A549 (cell line): ENCODE measurements around the gene CC2D2A. TPM values are rescaled to one million over a fixed set of nuclear protein-coding genes. Genes with fewer than 3 reads are reported as not detected.

Experiments used
- ATAC-seq, 2 experiments: fragments of 200-7000 bp in 1 of 2; fragments of >200 bp in 1 of 2; cut with Nextera tagmentation in 1 of 2; cut with Tn5 transposase in 1 of 2; 3 replicates each; pipeline versions ENCODE4 v1.8.0 to v1.9.1; 2018 to 2020; ENCODE audit warnings: mild to moderate bottlenecking in 1 of 2, moderate library complexity in 1 of 2
- CTCF ChIA-PET: fragments of 300-600 bp; sonication (Branson Sonifier 250); formaldehyde crosslinking; extraction: SDS; loops from one replicate; lab custom pipeline; 2021; ENCODE audit warnings: antibody characterized with exemption, inconsistent platforms; lab: Yijun Ruan, JAX
- POLR2A ChIA-PET: fragments of 350-600 bp; formaldehyde crosslinking; extraction: SDS; loops from one replicate; lab custom pipeline; 2021; ENCODE audit warnings: antibody characterized with exemption, inconsistent platforms; lab: Yijun Ruan, JAX
- DNase-seq, 2 experiments: peaks; one replicate each; pipeline versions ENCODE4 v3.0.0 to v3.0.0-alpha.2; 2011 to 2016; ENCODE audit warnings: low read depth in 1 of 2, low spot score in 1 of 2
- FAIRE-seq: peaks from 2 replicates; lab custom pipeline; 2011; peaks lifted over from hg19 to GRCh38; lab: Jason Lieb, UNC
- H3K27ac ChIP-seq, 2 experiments: fragments of >200 bp; sonication (Bioruptor Twin); formaldehyde crosslinking; 3 replicates each; pipeline ENCODE4 v1.5.1; 2016 to 2017
- H3K4me1 ChIP-seq: fragments of >200 bp; sonication (Bioruptor Twin); formaldehyde crosslinking; 3 replicates; pipeline ENCODE4 v1.6.1; 2016
- H3K4me2 ChIP-seq: fragments of >200 bp; sonication (Bioruptor Twin); formaldehyde crosslinking; 3 replicates; pipeline ENCODE4 v1.6.1; 2016
- H3K4me3 ChIP-seq: fragments of >200 bp; sonication (Bioruptor Twin); formaldehyde crosslinking; 3 replicates; pipeline ENCODE4 v1.5.1; 2016
- H3K9me3 ChIP-seq: fragments of >200 bp; sonication (Bioruptor Twin); formaldehyde crosslinking; 3 replicates; pipeline ENCODE4 v1.6.1; 2016
- CBX8 ChIP-seq: fragments of 200-600 bp; sonication (generic); IDR thresholded peaks from 2 replicates; pipeline ENCODE4 v1.6.1; 2016
- CHD4 ChIP-seq: fragments of 200-600 bp; sonication (generic); IDR thresholded peaks from 2 replicates; pipeline ENCODE4 v1.6.1; 2016; ENCODE audit warnings: antibody characterized with exemption, mild to moderate bottlenecking, borderline replicate concordance
- CTCF ChIP-seq: fragments of >200 bp; sonication (Bioruptor Twin); formaldehyde crosslinking; IDR thresholded peaks from 3 replicates; pipeline ENCODE4 v1.5.1; 2016
- E2F6 ChIP-seq: IDR thresholded peaks from 2 replicates; pipeline ENCODE4 v1.6.1; 2012; ENCODE audit warnings: low read depth, borderline replicate concordance
- EHF ChIP-seq: fragments of 250-450 bp; sonication (Bioruptor Pico); IDR thresholded peaks from 2 replicates; pipeline ENCODE4 v1.5.0; 2020; ENCODE audit warnings: mild to moderate bottlenecking
- ELK1 ChIP-seq: fragments of 150-350 bp; IDR thresholded peaks from 2 replicates; pipeline ENCODE4 v1.6.1; 2014; ENCODE audit warnings: low read depth, mild to moderate bottlenecking, low read length
- EP300 ChIP-seq, 2 experiments: fragments of >200 bp; sonication (Bioruptor Twin); formaldehyde crosslinking; IDR thresholded peaks; 2 replicates in 1 of 2; 3 replicates in 1 of 2; pipeline ENCODE4 v1.6.1; 2016 to 2017
- ESRRA ChIP-seq: fragments of 150-350 bp; IDR thresholded peaks from 2 replicates; pipeline ENCODE4 v1.6.1; 2014; ENCODE audit warnings: mild to moderate bottlenecking, low read length, borderline replicate concordance
- FOXS1 ChIP-seq: fragments of 250-450 bp; sonication (Bioruptor Pico); IDR thresholded peaks from 2 replicates; pipeline ENCODE4 v1.5.0; 2020; ENCODE audit warnings: mild to moderate bottlenecking, moderate library complexity
- HES2 ChIP-seq: fragments of >200 bp; sonication (Bioruptor Twin); formaldehyde crosslinking; IDR thresholded peaks from 2 replicates; pipeline ENCODE4 v1.6.1; 2016
- HEYL ChIP-seq: fragments of 250-450 bp; sonication (Bioruptor Pico); IDR thresholded peaks from 2 replicates; pipeline ENCODE4 v1.8.0; 2021; ENCODE audit warnings: mild to moderate bottlenecking, moderate library complexity
- HMGXB4 ChIP-seq: fragments of 250-450 bp; sonication (Bioruptor Pico); IDR thresholded peaks from 2 replicates; pipeline ENCODE4 v1.5.0; 2021; ENCODE audit warnings: mild to moderate bottlenecking, moderate library complexity, borderline replicate concordance
- HOXB13 ChIP-seq: fragments of 250-450 bp; sonication (Bioruptor Pico); IDR thresholded peaks from 2 replicates; pipeline ENCODE4 v1.5.0; 2020; ENCODE audit warnings: low read depth, mild to moderate bottlenecking, moderate library complexity
- NFE2L2 ChIP-seq: fragments of 150-350 bp; conservative IDR thresholded peaks from 2 replicates; pipeline ENCODE4 v1.6.1; 2014; ENCODE audit warnings: low read length
- PHF8 ChIP-seq: fragments of 200-600 bp; sonication (generic); IDR thresholded peaks from 2 replicates; pipeline ENCODE4 v1.6.1; 2016; ENCODE audit warnings: low read depth, mild to moderate bottlenecking, antibody characterized with exemption, moderate library complexity, borderline replicate concordance
- POLR2A ChIP-seq: IDR thresholded peaks from 2 replicates; pipeline ENCODE4 v1.6.1; 2012; ENCODE audit warnings: mild to moderate bottlenecking, low read length
- RAD21 ChIP-seq, 2 experiments: fragments of >200 bp in 1 of 2; sonication (Bioruptor Twin) in 1 of 2; formaldehyde crosslinking in 1 of 2; IDR thresholded peaks in 1 of 2; conservative IDR thresholded peaks in 1 of 2; 2 replicates in 1 of 2; 3 replicates in 1 of 2; pipeline ENCODE4 v1.6.1; 2012 to 2018; ENCODE audit warnings: inconsistent platforms in 1 of 2
- RCOR1 ChIP-seq: fragments of 150-350 bp; IDR thresholded peaks from 2 replicates; pipeline ENCODE4 v1.6.1; 2014; ENCODE audit warnings: antibody characterized with exemption, low read length, low read depth
- RFX5 ChIP-seq: fragments of 450-650 bp; IDR thresholded peaks from 2 replicates; pipeline ENCODE4 v1.7.1; 2014; ENCODE audit warnings: antibody characterized with exemption, mild to moderate bottlenecking, moderate library complexity
- RNF2 ChIP-seq: fragments of 200-600 bp; sonication (generic); IDR thresholded peaks from 2 replicates; pipeline ENCODE4 v1.6.1; 2016; ENCODE audit warnings: low read depth, mild to moderate bottlenecking, antibody characterized with exemption, moderate library complexity, borderline replicate concordance
- TFCP2L1 ChIP-seq: fragments of 250-450 bp; sonication (Bioruptor Pico); IDR thresholded peaks from 2 replicates; pipeline ENCODE4 v1.5.0; 2021; ENCODE audit warnings: mild to moderate bottlenecking
- TP53 ChIP-seq: fragments of 250-450 bp; sonication (Bioruptor Pico); IDR thresholded peaks from 2 replicates; pipeline ENCODE4 v1.5.0; 2021; ENCODE audit warnings: mild to moderate bottlenecking, moderate library complexity
- USF2 ChIP-seq: fragments of 450-650 bp; IDR thresholded peaks from 2 replicates; pipeline ENCODE4 v1.6.1; 2014; ENCODE audit warnings: antibody characterized with exemption
- ZC3H11A ChIP-seq: fragments of 450-650 bp; IDR thresholded peaks from 2 replicates; pipeline ENCODE4 v1.6.1; 2014; ENCODE audit warnings: antibody characterized with exemption, mild to moderate bottlenecking
- ZFP36 ChIP-seq: fragments of 450-650 bp; IDR thresholded peaks from 2 replicates; pipeline ENCODE4 v1.6.1; 2014; ENCODE audit warnings: borderline replicate concordance; ENCODE audit not compliant: partially characterized antibody
- WGBS: methylation state at CpG from one replicate; pipeline ENCODE4 v1.1.6; 2017; ENCODE audit errors: missing lambda C conversion rate; 5-methylcytosine and 5-hydroxymethylcytosine counted together
- polyA plus RNA-seq, 4 experiments: library from polyadenylated mRNA; depleted of rRNA in 3 of 4; stranded (reverse); fragments of >200 nt; fragmentation: RNase III in 1 of 4; extraction: RNeasy Plus Mini Kit Qiagen cat#74134 plus additional on column Dnase treatment in 1 of 4; gene quantifications; 2 replicates in 3 of 4; 3 replicates in 1 of 4; pipeline ENCODE4 v1.2.3, GENCODE V29; 2011 to 2017

Gene CC2D2A
- polyA plus RNA-seq, 2 of the 4 experiments (the other 2 are of a cell fraction): 10.7 to 18.8 TPM

GRCh38 chr4:15425520-15425919, 44.2 kb upstream of the CC2D2A start:
- 40% methylated on average over 2 of the region's 2 CpGs for WGBS
- FAIRE-seq: no peak
- H3K4me1 ChIP-seq: no peaks in the 10 kb centered on the region

GRCh38 chr4:15427161-15427560, 42.5 kb upstream of the CC2D2A start:
- 39% methylated on average over 2 of the region's 2 CpGs for WGBS
- DNase-seq: no peak
- Histone ChIP-seq H3K9me3 (no peaks in the 10 kb centered on the region), H3K27ac (no peak overlapping the region), H3K4me2 (no peak overlapping the region), H3K4me3 (no peak overlapping the region), H3K4me1 (no peaks in the 10 kb centered on the region)
- POLR2A ChIA-PET: no interaction called here
- TF ChIP-seq PHF8 (no peak), RAD21 (conservative IDR thresholded peaks at IDR 0.05 in 1 of 2, IDR thresholded peaks at IDR 0.05 in 1 of 2) (no peak), RNF2 (no peak)
- CTCF ChIA-PET: no interaction called here
- FAIRE-seq: no peak
- no peak for ATAC-seq

More at GRCh38 chr4:15425520-15425919, 44.2 kb upstream of the CC2D2A start:
- POLR2A ChIA-PET: no interaction called here
- no peak for DNase-seq
- Histone ChIP-seq H3K4me2 (no peak overlapping the region), H3K9me3 (no peaks in the 10 kb centered on the region), H3K4me3 (no peak overlapping the region), H3K27ac (no peak overlapping the region)
- ATAC-seq: no peak
- CTCF ChIA-PET: interaction anchor here (0.6 to 1.0 kb wide), 2 partner anchors 9 to 108 kb away, joined by 3 read pairs; no protein-coding TSS in a partner anchor
- TF ChIP-seq RCOR1: no peak
- TF ChIP-seq POLR2A: no peak
- TF ChIP-seq ESRRA: no peak
- no peak for TF ChIP-seq EP300 (IDR thresholded peaks at IDR 0.05)
- TF ChIP-seq RNF2: no peak
- no peak for TF ChIP-seq CHD4
- no peak for TF ChIP-seq HEYL (CRISPR knock-in tag)
- no peak for TF ChIP-seq CBX8
- no peak for TF ChIP-seq USF2
- no peak for TF ChIP-seq TP53

- CTCF ChIA-PET: no interaction called here
- TF ChIP-seq TP53 (no peak), RAD21 (conservative IDR thresholded peaks at IDR 0.05 in 1 of 2, IDR thresholded peaks at IDR 0.05 in 1 of 2) (no peak), HES2 (no peak), ELK1 (no peak), RCOR1 (no peak), NFE2L2 (no peak), EHF (CRISPR knock-in tag) (no peak), E2F6 (no peak), POLR2A (no peak), RNF2 (no peak), ESRRA (no peak), FOXS1 (CRISPR knock-in tag) (no peak), ZC3H11A (no peak), CTCF (no peak), ZFP36 (no peak), HMGXB4 (no peak), RFX5 (no peak), HOXB13 (CRISPR knock-in tag) (no peak), TFCP2L1 (CRISPR knock-in tag) (no peak)
- TF ChIP-seq, all 56 proteins: peak for 0
- Histone ChIP-seq H3K4me1 (no peaks in the 10 kb centered on the region), H3K4me3 (no peak within 1 kb of the TSS), H3K9me3 (no peaks in the 10 kb centered on the region), H3K4me2 (no peak within 1 kb of the TSS), H3K27ac (no peak within 1 kb of the TSS)
- FAIRE-seq (no peak), ATAC-seq (no peak), DNase-seq (no peak)
- POLR2A ChIA-PET: no interaction called here
- WGBS: 19% methylated on average over 3 of the region's 3 CpGs
Observed at GRCh38 chr4:15427701-15428100, 42.0 kb upstream of the CC2D2A start, which contains the start of gene C1QTNF7. TSS of gene C1QTNF7 (plus strand) at chr4:15428033. CDS start at chr4:15435744, 7,711 bp downstream.
